Endothelial cell of umbilical vein (primary cell): ENCODE results near the gene CABP5.

Source experiments
- EZH2 ChIP-seq: IDR thresholded peaks from 2 replicates; pipeline ENCODE4 v1.6.1; 2012; ENCODE audit warnings: borderline replicate concordance, low read depth, mild to moderate bottlenecking, moderate library complexity, low read length, inconsistent platforms; ENCODE audit not compliant: severe bottlenecking
- POLR2A ChIP-seq: IDR thresholded peaks from 2 replicates; pipeline ENCODE4 v1.6.1; 2012; ENCODE audit warnings: low read depth, mild to moderate bottlenecking, control low read depth, low read length
- POLR2AphosphoS5 ChIP-seq: IDR thresholded peaks from 2 replicates; pipeline ENCODE4 v1.6.1; 2012; ENCODE audit warnings: low read depth, mild to moderate bottlenecking, control low read depth, low read length, moderate library complexity; ENCODE audit not compliant: insufficient read depth
- TF ChIP-seq, protein P1 (sequence below), 2 donors: IDR thresholded peaks; 1 replicate in 1 of 2; 2 replicates in 1 of 2; pipeline ENCODE4 v1.5.1; 2011; ENCODE audit warnings: low read length in 2 of 2, mild to moderate bottlenecking in 2 of 2, moderate library complexity in 2 of 2, control low read depth in 1 of 2, inconsistent platforms in 1 of 2, low read depth in 1 of 2; ENCODE audit not compliant: insufficient read depth in 1 of 2; ENCODE audit errors: extremely low read depth in 1 of 2
- TF ChIP-seq, protein P2 (sequence below): IDR thresholded peaks from 2 replicates; pipeline ENCODE4 v1.6.1; 2011; ENCODE audit not compliant: insufficient read depth, insufficient read length

DNA sequence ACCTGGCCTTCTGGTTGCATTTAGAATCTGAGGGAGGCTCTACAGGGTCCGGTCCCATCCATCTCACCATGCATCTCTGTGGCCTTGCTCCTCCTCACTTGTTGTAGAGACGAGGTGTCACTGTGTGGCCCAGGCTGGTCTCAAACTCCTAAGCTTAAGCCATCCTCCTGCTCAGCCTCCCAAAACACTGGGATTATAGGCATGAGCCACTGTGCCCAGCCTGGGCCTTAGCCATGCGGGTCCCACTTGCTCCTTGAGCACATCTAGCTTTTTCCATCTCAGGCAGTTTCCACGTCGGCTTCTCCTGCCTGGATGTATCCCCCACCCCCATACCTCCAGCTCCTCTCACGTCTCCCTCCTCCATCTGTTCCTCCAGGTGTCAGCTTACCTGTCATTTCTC is 39.6 kb downstream of the CABP5 start:
- TF ChIP-seq, protein P1, sequence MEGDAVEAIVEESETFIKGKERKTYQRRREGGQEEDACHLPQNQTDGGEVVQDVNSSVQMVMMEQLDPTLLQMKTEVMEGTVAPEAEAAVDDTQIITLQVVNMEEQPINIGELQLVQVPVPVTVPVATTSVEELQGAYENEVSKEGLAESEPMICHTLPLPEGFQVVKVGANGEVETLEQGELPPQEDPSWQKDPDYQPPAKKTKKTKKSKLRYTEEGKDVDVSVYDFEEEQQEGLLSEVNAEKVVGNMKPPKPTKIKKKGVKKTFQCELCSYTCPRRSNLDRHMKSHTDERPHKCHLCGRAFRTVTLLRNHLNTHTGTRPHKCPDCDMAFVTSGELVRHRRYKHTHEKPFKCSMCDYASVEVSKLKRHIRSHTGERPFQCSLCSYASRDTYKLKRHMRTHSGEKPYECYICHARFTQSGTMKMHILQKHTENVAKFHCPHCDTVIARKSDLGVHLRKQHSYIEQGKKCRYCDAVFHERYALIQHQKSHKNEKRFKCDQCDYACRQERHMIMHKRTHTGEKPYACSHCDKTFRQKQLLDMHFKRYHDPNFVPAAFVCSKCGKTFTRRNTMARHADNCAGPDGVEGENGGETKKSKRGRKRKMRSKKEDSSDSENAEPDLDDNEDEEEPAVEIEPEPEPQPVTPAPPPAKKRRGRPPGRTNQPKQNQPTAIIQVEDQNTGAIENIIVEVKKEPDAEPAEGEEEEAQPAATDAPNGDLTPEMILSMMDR (IDR thresholded peaks at IDR 0.05; ENCODE audit: extremely low read depth in 1 of 2, insufficient read depth in 1 of 2, low read depth in 1 of 2, low read length in 2 of 2), result no peak
- TF ChIP-seq EZH2 (no peak), POLR2A (no peak), POLR2AphosphoS5 (no peak)
- TF ChIP-seq, protein P2, sequence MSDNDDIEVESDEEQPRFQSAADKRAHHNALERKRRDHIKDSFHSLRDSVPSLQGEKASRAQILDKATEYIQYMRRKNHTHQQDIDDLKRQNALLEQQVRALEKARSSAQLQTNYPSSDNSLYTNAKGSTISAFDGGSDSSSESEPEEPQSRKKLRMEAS, result no peak
